ENCODE data around the gene SEL1L3. TPM values are rescaled to one million over a fixed set of nuclear protein-coding genes. Genes with fewer than 3 reads are reported as not detected.

Gene SEL1L3
- total and polyA plus RNA-seq, 2 donors (not counting 1 experiment from before 2014, with no cell fraction given), result 120 to 280 TPM

DNA sequence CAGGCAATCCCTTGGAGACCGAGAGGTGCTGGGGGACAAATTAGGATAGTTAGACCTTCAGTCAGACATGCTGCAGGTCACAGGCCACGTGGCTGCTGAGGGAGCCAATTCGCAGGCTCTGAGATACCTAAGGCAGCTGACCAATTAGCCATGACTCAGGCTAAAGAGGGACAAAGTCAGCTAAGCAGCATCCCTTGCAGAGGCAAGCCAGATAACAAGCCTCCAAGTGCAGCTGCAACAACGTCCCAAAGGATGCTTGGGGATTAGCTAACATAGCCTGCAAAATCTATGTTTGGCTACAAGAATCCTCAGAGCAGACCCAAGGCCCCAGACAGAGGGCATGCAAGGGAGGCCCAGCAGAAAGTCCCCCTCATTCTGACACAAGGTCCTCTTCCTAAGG lies 93.5 kb downstream of the SEL1L3 start:
- no peaks in the 10 kb centered on the region for H3K4me1 Mint-ChIP-seq
- Histone ChIP-seq H3K9ac (ENCODE audit: low read length) (no peak overlapping the region), H3K27me3 (replicated peaks in 1 of 4; ENCODE audit: control extremely low read depth in 1 of 4, control insufficient read depth in 3 of 4, insufficient read depth in 4 of 4, low read length in 3 of 4) (no peaks in the 10 kb centered on the region), H3K4me2 (replicated peaks; ENCODE audit: low read depth, low read length, poor library complexity, severe bottlenecking) (no peak overlapping the region), H3K4me1 (ENCODE audit: control insufficient read depth in 2 of 2, insufficient read depth in 2 of 2, low read length in 2 of 2) (no peaks in the 10 kb centered on the region), H4K20me1 (ENCODE audit: control insufficient read depth, insufficient read depth, low read length, poor library complexity, severe bottlenecking) (peaks cover 21% of the 10 kb centered on the region), H3K79me2 (ENCODE audit: control insufficient read depth, insufficient read depth, low read length) (no peaks in the 10 kb centered on the region), H2AFZ (ENCODE audit: insufficient read depth, low read depth, low read length, poor library complexity, severe bottlenecking) (no peak overlapping the region), H3K27ac (ENCODE audit: low read length in 2 of 2) (no peak overlapping the region), H3K9me3 (ENCODE audit: control extremely low read depth in 1 of 3, control insufficient read depth in 2 of 3, insufficient read depth in 1 of 3, low read length in 2 of 3) (no peaks in the 10 kb centered on the region), H3K36me3 (replicated peaks in 1 of 2; ENCODE audit: control extremely low read depth in 1 of 2, control insufficient read depth in 1 of 2, extremely low read depth in 1 of 2, insufficient read depth in 2 of 2, low read length in 1 of 2) (peaks cover 0 to 91% of the 10 kb centered on the region in 2 experiments), H3K4me3 (ENCODE audit: control extremely low read depth in 1 of 5, extremely low read depth in 1 of 5, insufficient read depth in 1 of 5, low read depth in 2 of 5, low read length in 4 of 5) (no peak overlapping the region)
- TF ChIP-seq EZH2 (IDR thresholded peaks at IDR 0.05; ENCODE audit: borderline replicate concordance, insufficient read depth, low read depth, low read length, poor library complexity, severe bottlenecking) (no peak), CTCF (IDR thresholded peaks at IDR 0.05) (no peak)
- no peaks in the 10 kb centered on the region for H3K9me3 Mint-ChIP-seq (ENCODE audit: insufficient read depth)
- ATAC-seq (ENCODE audit: low read depth) (no peak), DNase-seq (no peak)
- H3K27ac Mint-ChIP-seq, result no peak overlapping the region
- ChIA-PET POLR2A (interaction anchor here (0.8 kb wide), 1 partner anchor 56 kb away, joined by 4 read pairs; no protein-coding TSS in a partner anchor), CTCF (interaction anchor here (1.9 kb wide), 1 partner anchor 23 kb away, joined by 5 read pairs; no protein-coding TSS in a partner anchor)
- 67% methylated on average over 4 of the region's 4 CpGs for WGBS (ENCODE audit: insufficient coverage)
- no peak overlapping the region for H3K4me3 Mint-ChIP-seq
- no peaks in the 10 kb centered on the region for H3K27me3 Mint-ChIP-seq
- intact Hi-C loops (cut with micrococcal nuclease), result loop anchor here (2.0 kb wide), 1 partner anchor 328 kb away; no protein-coding TSS in a partner anchor

- Mint-ChIP-seq H3K27ac (no peak overlapping the region), H3K4me1 (no peaks in the 10 kb centered on the region), H3K9me3 (ENCODE audit: insufficient read depth) (no peaks in the 10 kb centered on the region), H3K27me3 (no peaks in the 10 kb centered on the region), H3K4me3 (no peak overlapping the region)
- ChIA-PET POLR2A (interaction anchor here (0.8 kb wide), 1 partner anchor 58 kb away, joined by 4 read pairs; no protein-coding TSS in a partner anchor), CTCF (interaction anchor here (0.5 to 1.9 kb wide), 12 partner anchors 8 to 328 kb away, joined by 3 to 6 read pairs (median 3); no protein-coding TSS in a partner anchor)
- Histone ChIP-seq H3K4me3 (ENCODE audit: control extremely low read depth in 1 of 5, extremely low read depth in 1 of 5, insufficient read depth in 1 of 5, low read depth in 2 of 5, low read length in 4 of 5) (no peak overlapping the region), H3K27me3 (replicated peaks in 1 of 4; ENCODE audit: control extremely low read depth in 1 of 4, control insufficient read depth in 3 of 4, insufficient read depth in 4 of 4, low read length in 3 of 4) (no peaks in the 10 kb centered on the region), H3K27ac (ENCODE audit: low read length in 2 of 2) (no peak overlapping the region), H3K4me2 (replicated peaks; ENCODE audit: low read depth, low read length, poor library complexity, severe bottlenecking) (no peak overlapping the region), H3K36me3 (replicated peaks in 1 of 2; ENCODE audit: control extremely low read depth in 1 of 2, control insufficient read depth in 1 of 2, extremely low read depth in 1 of 2, insufficient read depth in 2 of 2, low read length in 1 of 2) (peaks cover 0 to 91% of the 10 kb centered on the region in 2 experiments), H3K9ac (ENCODE audit: low read length) (no peak overlapping the region), H3K79me2 (ENCODE audit: control insufficient read depth, insufficient read depth, low read length) (no peaks in the 10 kb centered on the region), H3K4me1 (ENCODE audit: control insufficient read depth in 2 of 2, insufficient read depth in 2 of 2, low read length in 2 of 2) (no peaks in the 10 kb centered on the region), H3K9me3 (ENCODE audit: control extremely low read depth in 1 of 3, control insufficient read depth in 2 of 3, insufficient read depth in 1 of 3, low read length in 2 of 3) (no peaks in the 10 kb centered on the region), H4K20me1 (ENCODE audit: control insufficient read depth, insufficient read depth, low read length, poor library complexity, severe bottlenecking) (peaks cover 14% of the 10 kb centered on the region), H2AFZ (ENCODE audit: insufficient read depth, low read depth, low read length, poor library complexity, severe bottlenecking) (no peak overlapping the region)
- intact Hi-C loops (cut with micrococcal nuclease), result loop anchor here (2.0 kb wide), 1 partner anchor 327 kb away; no protein-coding TSS in a partner anchor
- DNase-seq (no peak), ATAC-seq (ENCODE audit: low read depth) (no peak)
- WGBS (ENCODE audit: insufficient coverage), result 87% methylated on average over 4 of the region's 8 CpGs
- TF ChIP-seq CTCF (IDR thresholded peaks at IDR 0.05) (peak; percentile 13), EZH2 (IDR thresholded peaks at IDR 0.05; ENCODE audit: borderline replicate concordance, insufficient read depth, low read depth, low read length, poor library complexity, severe bottlenecking) (no peak)
Measured at GRCh38 chr4:25767877-25768725, 94.7 kb downstream of the SEL1L3 start.
